CD4-positive, alpha-beta T cell treated with Interleukin-6 at 100 ng/mL for 8 hours (primary cell): ENCODE data around the gene TBRG4.

ENCODE experiments used
- DNase-seq: peaks from one replicate; pipeline ENCODE4 v3.0.0-alpha.2; 2020; ENCODE audit warnings: mixed read lengths, low spot score

Gene TBRG4

DNA sequence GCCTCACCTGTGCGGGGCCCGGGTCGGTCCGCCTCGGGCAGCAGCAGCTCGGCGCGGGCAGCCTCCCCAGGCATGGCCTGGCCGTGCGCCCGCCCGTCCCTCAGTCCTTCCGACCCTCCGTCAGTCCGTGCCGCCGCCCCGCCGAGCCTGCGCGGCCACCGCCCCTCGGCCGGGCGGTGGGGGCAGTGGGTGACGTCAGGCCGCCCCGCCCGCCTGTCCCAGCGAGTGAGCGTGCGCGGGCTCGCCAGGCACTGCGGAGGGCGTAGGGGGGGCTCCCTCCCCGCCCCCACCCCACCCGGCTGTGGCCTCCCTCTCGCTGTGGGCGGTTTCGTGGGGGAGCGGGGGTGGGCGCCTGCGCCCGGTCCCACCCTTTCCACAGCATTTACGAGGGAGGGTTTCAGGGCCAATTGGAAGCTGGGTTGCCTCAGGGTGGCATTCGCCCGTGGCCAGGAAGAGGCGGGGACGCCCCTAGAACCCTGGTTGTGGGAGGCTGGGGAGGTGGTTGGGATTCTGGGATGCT lies 22.6 kb downstream of the TBRG4 start, which contains the start of gene NACAD:
NACAD (minus strand) TSS at position 149 of the 520 bp plus-strand sequence; CDS start at position 74, 75 bp downstream.
- no peak for DNase-seq

DNA sequence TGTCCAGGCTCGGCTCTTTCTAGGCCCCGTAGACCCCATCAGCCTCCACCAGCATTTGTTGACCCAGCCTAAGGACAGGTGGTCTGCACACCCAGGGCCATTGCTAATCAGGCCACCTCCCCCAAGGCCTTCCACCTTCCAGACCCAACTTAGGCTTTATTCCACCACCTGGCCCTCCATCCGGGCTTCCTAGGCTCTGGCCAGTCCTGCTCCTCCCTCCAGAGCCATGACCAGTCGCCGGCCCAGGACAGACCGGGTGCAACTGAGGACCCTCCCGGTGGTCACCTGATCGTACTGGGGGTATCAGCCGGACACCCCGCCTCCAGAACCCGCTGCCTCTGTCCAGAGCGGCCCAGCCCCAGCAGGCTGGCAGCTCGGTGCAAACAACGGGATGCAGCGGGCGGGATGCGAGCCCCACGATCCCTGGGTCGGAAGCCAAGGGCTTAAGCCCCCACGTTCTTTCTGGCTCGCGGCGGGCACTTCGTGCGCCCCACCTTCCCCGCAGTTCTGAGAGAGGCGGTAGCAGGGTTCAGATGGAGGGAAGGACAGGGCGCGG lies 23.3 kb downstream of the TBRG4 start:
- no peak for DNase-seq

DNA sequence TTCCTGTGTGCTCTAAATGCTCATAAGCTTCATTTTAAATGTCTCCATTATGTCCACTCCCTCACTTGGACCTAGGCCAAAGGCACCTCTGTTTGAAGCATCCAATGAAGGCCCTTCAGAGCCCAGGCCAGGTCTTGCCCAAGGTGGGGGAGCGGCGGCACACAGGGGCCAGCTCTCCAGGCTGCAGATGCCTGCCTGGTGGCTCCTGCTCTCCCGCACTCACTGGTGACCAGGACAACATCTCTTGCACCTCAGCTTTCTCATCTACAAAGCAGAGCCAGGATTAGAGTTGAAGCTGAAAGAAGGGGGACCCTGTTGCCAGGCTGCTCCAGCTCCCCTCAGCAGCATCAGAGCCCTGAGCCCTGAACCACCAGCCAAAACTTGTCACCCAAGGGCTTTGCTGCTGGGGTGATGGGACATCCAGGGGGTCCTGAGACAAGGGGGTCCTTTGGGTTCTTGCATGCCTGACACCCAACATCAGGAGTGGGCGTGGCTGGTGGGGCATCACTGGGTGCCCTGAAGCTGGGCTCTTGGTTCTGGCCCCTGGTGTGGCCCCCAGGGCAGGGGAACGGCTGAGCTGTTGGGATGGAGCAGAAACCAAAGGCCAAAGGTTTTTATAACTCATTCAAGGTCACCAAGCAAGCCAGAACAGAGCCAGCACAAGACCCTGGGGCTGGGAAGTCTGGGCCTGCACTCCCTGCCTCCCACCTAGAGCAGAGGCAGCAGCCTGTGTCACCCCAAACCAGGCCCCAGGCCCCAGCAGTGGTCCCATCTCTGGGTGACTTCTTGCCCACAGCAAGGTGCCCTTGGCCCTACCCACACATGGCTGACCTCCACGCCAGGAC lies 24.0 kb downstream of the TBRG4 start:
- no peak for DNase-seq

DNA sequence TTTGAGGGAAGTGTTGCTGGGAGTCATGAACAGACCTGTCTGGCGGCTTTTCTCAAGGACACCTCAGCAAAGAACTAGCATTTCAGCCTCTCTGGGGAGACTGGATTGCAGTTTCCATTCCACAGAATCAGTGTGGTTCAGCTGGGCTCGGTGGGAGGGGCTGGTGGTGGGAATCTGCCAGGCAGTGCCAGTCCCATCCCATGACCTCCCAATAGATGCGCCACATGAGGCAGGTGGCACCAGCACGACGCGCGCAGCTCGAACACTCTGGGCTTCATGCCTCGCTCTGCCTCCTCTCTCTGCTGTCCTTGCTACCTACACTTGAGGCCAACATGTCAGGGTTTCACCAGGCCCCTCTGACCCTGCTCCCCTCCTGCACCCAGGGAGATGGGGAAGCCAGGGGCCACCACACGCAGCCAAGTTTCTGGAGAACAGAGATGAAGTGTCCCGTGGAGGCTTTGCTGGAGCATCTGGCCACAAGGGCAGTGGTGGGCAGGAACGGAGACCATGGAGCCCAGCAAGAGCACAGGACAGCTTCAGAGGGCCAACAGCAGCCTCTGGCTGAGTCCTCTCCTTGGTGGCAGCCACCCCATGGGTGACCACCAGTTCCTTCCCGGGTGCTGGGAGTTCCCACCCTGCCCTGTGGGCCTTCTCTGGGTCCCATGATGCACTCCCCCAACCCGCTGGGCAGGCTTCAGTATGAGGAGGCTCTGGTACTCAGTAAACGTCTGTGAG lies 25.0 kb downstream of the TBRG4 start:
- DNase-seq = no peak

DNA sequence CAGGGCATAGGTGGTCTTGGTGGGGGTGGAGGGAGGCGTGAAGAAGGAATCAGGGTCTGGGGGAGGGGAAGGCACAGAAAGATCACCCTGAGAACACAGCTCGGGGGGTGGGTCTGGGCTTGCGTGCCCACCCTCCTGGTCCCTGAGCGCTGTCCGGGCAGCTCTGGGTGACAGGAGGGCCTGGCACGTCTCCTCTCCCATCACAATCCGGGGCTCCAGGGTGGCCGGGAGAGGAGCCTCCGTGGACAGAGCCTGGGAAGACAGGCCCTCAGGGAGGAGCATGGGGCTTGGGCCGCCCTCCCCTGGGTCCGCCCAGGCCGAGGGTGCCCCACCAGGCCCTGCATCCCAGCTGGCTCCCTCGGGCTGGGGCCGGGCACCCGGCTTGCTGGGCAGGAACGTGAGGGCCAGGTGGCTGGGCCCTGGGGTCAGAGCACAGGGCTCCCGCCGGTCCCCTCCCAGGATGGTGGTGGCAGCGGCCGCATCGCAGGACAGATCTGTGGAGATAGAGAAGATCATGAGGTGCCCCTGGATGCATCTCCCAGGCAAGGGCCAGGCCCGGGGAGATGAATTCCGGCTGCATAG lies 25.8 kb downstream of the TBRG4 start:
- DNase-seq = no peak

DNA sequence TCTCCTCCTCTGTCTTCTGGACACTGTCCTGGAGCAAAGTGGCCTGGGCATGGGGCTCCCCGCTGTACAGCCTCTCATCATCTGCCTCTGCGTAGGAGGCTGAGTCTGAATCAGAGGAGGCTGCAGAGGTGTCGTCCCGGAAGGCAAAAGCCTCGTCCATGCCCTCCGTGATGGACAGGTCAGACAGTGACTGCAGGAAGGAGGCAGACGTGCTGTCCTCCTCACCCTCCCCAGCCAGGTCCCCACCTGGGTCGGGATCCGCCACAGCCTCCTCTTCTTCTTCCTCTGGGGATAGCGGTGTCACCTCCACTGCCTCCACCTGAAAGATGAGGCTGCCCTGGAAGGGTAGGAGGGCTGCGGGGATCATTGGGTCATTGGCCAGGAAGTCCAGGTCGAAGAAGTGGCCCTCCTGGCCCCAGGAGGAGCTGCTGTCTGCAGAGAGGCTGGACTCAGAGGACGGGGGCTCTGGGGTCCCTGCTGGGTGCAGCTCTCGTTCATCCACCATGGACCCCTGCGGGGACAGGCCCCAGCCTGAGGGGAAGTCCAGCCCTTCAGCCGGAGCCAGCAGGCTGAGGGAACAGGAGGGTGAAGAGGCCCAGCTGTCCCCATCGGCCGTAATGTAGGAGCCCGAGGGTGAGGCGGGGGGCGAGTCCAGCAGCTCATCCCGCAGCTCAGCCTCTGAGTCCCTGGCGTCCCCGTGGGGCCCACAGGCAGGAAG lies 26.4 kb downstream of the TBRG4 start:
- DNase-seq = no peak

DNA sequence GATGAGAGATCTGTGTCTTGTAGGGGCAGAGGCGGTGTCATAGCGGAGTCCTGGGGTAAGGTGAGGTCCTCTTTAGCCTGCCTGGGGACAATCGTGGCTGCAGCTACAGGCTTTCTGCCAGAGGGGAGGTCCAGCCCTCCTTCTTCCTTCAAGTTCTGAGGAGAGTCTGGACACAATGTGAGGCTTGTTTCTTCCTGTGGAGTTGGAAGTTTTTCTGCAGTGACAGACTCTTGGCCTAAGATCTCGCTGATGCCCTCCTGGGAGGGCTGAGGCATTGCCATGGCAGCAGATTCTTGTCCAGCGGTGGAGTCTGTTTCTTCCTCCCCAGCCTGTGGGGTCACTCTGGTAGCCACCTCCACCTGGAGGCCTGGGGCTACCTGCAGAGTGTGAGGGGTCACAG lies 27.2 kb downstream of the TBRG4 start:
- no peak for DNase-seq

DNA sequence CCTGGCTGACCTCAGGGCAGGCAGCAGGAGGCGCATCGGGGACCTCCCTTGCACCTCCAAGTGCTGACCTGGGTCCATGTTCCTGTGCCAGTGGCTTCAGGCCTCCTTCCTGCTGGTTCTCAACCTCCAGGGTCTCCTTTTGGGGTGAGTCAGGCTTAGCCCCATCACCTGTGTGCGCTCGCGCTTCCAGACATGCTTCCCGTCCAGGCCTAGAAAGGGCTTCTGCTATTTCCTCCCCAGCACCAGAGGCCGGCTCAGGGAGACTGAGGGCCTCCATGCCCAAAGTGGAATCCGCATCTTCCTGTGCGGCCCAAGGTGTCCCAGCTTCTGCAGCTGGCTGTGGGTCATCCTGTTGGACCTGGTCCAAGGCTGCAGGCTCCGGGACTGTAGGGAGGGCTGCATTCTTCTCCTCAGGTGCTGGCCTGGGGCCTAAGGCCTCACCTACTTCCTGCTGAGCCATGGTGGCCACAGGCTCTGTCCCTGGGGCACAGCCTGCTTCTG lies 28.6 kb downstream of the TBRG4 start:
- DNase-seq = no peak

DNA sequence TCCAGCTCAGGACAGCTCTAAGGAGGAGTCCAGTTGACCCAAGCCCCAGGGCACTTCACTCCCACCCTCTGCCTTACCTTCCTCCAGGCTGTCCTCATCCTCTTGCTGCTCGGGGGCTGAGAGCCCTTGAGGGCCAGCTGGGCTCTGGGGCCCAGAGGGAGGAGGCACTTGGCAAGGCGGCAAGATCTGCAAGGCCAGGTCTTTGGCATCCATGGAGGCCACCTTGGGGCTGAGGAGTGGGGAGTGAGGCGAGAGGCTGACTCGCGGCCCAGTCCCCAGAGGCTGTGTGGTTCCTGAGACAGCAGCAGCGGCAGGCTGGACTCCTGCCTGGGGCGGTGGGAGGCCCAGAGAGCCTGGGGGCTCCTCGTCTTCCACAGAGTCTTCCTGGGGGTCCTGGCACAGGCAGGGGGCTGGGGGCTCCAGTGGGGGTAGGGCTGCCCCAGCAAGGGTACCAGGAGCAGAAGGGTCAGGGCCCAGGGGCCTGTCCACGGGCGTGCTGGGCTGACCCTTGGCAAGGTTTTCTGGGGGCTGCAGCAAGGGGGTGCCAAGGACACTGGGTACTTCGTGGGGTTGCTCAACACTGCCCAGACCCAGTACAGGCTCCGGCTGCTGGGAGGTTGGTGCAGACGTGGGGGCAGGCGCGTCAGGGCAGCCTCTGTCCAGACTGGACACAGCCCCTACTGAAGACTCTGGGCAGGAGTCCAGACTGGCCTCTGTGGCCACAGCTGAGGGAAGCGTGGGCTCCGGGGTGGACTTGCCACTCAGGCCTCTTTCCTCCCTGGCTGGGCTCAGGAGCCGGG lies 29.3 kb downstream of the TBRG4 start:
- no peak for DNase-seq

DNA sequence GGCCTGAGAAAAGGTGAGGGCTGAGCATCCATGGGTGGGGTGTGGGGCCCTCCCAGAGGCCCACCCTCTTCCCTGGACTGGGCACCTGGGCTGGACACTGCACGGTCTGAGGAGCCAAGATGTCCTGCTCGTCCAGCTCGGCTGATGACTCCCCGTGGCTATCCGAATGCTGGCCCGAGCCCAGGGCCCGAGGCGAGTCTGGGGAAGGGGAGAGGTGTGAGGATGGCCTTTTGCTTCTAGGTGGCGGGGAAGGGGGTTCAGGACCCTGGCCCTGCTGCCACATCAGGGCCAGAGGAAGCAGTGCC lies 29.9 kb downstream of the TBRG4 start:
- no peak for DNase-seq

DNA sequence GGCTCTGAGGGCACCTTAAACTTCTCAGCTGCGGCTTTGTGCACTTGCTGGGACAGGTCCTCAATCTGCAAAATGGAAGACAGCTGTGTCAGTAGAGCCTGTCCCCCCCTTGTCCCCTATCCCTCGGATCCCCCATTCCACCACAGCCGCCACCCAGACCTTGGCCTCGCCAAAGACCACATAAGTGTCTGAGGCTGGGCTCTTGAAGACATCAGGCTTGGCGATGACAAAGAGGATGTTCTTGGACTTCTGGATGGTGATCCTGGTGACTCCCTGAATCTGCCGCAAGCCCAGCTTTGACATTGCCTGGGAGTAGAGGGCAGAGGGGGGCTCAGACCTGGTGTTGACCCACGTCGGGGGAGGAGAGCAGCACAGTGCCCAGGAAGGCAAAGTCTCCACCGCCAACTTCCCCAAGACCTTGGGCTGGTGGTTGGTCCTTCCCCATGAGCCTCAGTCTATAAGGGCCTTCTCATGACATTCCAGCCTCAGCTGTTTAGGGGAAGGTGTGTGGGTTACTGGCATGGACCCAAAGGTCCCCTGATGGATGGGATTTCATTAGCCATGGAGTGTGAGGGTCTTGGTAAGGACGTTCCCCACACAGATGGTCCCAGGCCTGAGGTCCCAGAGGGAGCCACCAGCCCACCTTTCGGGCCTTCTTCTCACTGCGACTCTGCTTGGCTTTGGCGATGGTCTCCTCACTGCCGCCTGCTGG lies 30.4 kb downstream of the TBRG4 start:
- no peak for DNase-seq

DNA sequence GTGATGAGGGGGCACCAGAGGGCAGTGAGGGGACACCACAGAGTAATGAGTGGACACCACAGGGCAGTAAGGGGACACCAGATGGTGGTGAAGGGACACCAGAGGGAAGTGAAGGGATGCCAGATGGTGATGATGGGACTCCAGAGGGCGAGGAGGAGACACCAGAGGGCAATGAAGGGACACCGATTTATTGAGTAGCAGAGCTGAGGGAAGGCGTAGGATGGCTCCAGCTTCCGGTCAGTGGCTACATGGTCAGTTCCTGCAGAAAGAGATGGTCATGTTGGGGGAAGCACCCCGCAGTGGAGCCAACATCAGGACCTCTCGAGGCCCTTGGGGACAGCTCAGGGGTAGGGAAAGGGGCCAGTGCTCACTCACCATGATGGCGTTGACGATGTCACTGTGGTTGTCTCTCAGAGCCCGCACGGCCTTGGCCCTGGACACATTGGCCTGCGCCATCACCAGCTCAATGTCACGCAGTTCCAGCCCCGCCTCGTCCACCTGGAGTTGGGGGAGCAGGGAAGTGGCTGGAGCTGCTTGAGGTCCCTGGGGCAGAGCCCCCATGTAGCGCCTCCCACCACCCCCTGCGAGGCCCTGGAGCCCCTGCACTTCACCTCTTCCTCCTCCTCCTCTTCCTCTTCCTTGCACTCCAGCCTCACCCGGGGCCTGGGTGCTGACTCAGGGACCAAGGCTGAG lies 31.1 kb downstream of the TBRG4 start:
- DNase-seq = no peak

DNA sequence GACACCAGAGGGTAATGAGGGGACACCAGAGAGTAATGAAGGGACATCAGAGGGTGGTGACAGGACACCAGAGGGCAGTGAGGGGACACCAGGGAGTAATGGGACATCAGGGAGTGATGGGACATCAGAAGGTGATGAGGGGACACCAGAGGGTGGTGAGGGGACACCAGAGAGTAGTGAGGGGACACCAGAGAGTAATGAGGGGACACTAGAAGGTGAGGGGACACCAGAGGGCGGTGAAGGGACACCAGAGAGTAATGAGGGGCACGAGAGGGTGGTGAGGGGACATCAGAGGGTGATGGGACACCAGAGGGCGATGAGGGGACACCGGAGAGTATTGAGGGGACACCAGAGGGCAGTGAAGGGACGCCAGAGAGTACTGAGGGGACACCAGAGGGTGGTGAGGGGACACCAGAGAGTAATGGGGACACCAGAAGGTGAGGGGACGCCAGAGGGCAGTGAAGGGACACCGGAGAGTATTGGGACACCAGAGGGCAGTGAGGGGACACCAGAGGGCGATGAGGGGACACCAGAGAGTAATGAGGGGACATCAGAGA lies 33.3 kb downstream of the TBRG4 start:
- DNase-seq = no peak

DNA sequence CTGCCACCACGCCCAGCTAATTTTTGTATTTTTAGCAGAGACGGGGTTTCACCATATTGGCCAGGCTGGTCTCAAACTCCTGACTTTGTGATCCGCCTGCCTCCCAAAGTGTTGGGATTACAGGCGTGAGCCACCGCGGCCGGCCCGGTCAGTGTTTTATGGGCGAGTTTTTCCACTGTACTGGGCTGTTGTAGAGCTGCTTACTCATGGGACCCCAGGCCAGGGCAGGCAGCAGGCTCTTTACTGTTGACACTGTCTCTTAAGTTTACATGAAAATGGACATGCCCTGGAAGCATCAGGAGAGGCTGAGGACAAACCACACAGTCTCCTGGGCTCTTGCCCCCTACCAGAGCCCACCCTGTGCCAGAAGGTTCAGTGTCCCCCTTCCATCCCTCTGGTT lies 33.9 kb downstream of the TBRG4 start:
- no peak for DNase-seq

DNA sequence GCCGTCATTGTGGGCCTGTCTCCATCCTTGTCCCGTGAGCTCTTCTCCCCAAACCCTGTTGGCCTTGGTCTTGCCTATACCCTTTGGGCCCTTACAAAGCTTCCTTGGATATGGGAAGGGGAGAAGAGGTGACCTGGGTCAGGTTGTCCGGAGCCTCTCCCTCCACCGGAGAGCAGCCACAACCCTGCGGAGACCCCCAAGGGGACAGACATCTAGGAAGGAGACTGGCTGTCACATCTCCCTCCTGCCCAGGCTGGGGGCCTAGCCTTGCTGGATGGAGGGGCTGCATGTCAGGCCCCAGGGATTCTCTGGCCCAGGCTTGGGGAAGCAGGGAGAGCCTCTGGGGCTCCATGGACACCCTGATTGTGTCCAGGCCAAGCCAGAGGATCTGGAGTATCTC lies 34.6 kb downstream of the TBRG4 start:
- DNase-seq = no peak

DNA sequence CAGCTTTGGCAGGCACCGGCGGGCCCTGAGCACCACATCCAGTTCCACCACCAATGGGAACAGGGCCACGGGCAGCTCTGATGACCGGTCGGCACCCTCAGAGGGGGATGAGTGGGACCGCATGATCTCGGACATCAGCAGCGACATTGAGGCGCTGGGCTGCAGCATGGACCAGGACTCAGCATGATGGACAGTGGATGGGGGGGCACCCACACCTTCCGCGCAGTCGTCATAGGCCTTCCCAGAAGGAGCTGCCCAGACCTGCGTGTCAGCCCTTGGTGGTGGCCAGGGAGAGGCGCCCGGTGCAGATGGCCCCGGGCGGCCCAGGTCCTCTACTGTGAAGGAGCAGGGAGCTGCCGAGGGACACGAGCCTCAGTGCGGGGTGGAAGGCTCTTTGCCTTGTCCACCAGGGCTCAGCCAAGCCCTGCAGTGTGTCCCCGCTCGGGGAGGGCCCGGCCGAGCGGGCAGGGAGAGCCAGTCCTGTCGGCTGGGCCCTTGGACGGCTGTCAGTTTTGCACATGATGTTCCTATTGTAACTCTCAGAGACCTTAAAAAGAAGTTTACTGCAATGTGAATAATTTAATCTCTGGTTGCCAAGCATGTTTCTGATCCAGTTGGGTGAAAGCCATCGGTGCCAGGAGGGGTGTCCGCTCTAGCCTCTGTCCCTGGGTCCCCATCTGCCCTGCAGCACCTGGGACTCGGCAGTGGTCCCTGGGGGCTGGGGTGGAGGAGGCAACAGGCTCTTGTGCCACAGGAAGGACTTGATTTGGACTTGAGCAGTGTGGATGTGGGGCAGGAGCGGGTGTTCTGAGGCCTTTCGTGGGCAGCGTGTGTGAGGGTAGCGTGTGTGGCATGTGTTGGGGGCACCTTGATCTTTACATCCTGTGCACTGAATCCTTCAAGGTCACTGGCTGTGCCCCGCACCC lies 35.4 kb downstream of the TBRG4 start:
- DNase-seq = no peak

DNA sequence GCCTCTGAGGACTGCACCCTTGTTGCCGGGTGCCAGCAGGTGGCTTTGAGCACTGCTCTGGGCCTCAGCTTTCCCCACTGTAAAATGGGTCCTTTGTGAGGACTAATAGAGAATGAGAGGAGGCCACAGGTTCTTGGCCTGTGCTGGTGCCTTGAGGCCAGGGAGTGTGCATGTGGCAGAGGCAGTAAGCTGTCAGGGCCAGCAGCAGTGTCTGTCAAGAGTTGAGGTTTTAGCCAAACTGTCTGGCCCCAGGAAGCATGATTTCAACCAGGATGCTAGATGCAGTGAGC lies 36.2 kb downstream of the TBRG4 start:
- no peak for DNase-seq

DNA sequence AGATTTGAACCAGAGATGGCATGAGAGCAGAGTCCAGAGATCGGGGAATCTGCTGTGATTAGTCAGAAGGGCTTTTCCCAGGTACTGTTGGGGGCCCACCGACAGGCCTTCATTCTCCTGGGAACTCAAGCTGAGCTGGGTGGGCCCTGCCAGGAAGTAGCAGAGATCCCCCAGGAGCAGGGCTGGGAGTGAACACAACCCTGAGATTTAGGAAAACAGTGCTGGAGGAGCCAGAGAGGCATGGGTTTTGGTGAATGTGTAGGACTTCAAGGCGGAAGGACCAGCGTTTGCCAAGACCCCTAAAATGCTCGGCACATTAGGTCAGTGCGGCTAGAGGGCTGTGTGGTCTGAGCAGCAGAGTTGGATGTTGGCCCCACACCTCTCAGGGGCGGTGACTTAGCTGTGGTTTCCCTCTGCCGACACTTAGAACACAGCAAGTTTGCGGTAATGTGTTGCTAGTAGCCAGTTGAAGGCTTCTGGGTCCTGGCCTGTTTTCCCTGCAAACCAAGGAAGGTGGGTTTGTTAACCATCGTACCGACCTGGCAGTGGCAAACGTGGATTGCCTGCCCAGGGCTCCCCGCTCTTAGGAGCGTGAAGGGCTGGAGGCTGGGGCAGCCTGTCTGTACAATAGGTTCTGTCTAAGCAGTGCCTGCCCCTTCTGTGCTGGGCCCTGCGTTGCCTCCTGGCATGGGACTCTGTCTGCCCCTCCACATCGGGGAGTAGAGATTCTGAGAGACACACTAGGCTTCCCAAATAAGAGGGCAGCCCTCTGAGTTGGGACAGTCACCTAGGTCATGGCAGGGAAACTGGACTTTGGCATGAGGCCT lies 36.8 kb downstream of the TBRG4 start:
- no peak for DNase-seq
